ENCODE results near the gene ZNF337.
"Not testable (repeated sequence)": the region's sequence is repeated elsewhere in the genome, so short reads cannot be mapped to it uniquely, and the experiment has no call there.

ZNF337 gene

GRCh38 chr20:25692499-25692898 lies 4.2 kb downstream of the ZNF337 start:
- no peak for DNase-seq

GRCh38 chr20:25690427-25690826 lies 6.2 kb downstream of the ZNF337 start:
- no peak for DNase-seq

- DNase-seq, result no peak
Observed at GRCh38 chr20:25686081-25687067, 10.3 kb downstream of the ZNF337 start.

- no peak for DNase-seq
Observed at GRCh38 chr20:25685276-25686080, 11.2 kb downstream of the ZNF337 start.

GRCh38 chr20:25683826-25684225 lies 12.8 kb downstream of the ZNF337 start:
- not testable (repeated sequence) for DNase-seq

GRCh38 chr20:25683050-25683449 lies 13.6 kb downstream of the ZNF337 start:
- no peak for DNase-seq

- no peak for DNase-seq
Observed at GRCh38 chr20:25676164-25676809, 20.4 kb downstream of the ZNF337 start.

- no peak for DNase-seq
Observed at GRCh38 chr20:25675161-25675560, 21.5 kb downstream of the ZNF337 start.

- DNase-seq, result no peak
Observed at GRCh38 chr20:25672659-25673235, 23.9 kb downstream of the ZNF337 start.

GRCh38 chr20:25669826-25670422 lies 26.7 kb downstream of the ZNF337 start:
- DNase-seq, result no peak

GRCh38 chr20:25668446-25668845 lies 28.2 kb downstream of the ZNF337 start:
- no peak for DNase-seq

- no peak for DNase-seq
Observed at GRCh38 chr20:25659999-25660398, 36.7 kb downstream of the ZNF337 start.

- no peak for DNase-seq
Observed at GRCh38 chr20:25654487-25654886, 42.2 kb downstream of the ZNF337 start.

- DNase-seq, result not testable (repeated sequence)
Observed at GRCh38 chr20:25652866-25653265, 43.8 kb downstream of the ZNF337 start.

GRCh38 chr20:25644814-25645213 lies 51.8 kb downstream of the ZNF337 start:
- no peak for DNase-seq

GRCh38 chr20:25643716-25644115 lies 52.9 kb downstream of the ZNF337 start:
- no peak for DNase-seq

GRCh38 chr20:25637247-25637646 lies 59.4 kb downstream of the ZNF337 start:
- no peak for DNase-seq

GRCh38 chr20:25632940-25633790 lies 63.5 kb downstream of the ZNF337 start:
- DNase-seq, result no peak

GRCh38 chr20:25630615-25631014 lies 66.0 kb downstream of the ZNF337 start:
- DNase-seq, result not testable (repeated sequence)

- no peak for DNase-seq
Observed at GRCh38 chr20:25629816-25630499, 66.7 kb downstream of the ZNF337 start.

- DNase-seq, result no peak
Observed at GRCh38 chr20:25626779-25627178, 69.9 kb downstream of the ZNF337 start.
